CD4-positive, alpha-beta T cell treated with Interleukin-21 for 1 hour (primary cell): ENCODE results near the gene CD276.

Source experiments
- DNase-seq: peaks from one replicate; pipeline ENCODE4 v3.0.0-alpha.2; 2020

The CD276 gene

DNA sequence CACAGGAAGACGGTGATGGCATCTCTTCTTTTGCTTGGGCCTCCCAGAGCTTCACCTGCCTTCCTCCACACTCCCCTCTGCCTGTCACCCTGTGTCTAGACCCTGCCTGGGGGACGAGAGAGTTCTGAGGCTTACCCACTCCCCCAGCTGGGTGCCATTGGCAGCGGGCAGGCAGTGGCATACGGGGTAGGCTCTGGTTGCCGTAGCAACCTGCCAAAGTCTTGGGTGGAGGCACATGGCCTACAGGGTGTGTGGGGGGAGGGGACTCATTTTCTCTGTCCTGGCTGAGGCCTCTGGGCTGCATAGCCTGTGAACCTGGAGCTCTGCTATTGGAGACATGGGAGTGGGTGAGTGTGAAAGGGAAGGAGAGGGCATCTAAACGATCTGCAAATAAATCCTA lies 64.5 kb downstream of the CD276 start:
- DNase-seq = no peak

DNA sequence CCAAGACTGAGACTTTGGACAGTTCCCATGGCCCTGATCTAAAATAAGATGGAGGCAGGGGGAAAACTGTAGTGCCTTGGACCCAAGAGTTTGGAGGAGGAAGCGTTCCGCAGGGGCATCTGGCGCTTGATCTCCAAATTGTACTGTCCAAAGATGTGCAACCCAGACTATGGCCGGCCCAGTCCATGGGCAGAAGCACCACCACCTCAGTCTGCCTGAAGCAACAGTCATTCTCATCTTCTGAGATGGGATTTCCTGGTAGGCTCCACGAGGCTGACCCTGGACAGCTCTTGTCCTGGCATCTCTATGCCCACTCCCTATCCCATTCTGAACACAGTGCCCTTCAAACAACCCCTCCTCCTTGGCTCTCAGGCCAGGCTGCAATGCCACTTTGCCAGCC lies 65.3 kb downstream of the CD276 start:
- no peak for DNase-seq

DNA sequence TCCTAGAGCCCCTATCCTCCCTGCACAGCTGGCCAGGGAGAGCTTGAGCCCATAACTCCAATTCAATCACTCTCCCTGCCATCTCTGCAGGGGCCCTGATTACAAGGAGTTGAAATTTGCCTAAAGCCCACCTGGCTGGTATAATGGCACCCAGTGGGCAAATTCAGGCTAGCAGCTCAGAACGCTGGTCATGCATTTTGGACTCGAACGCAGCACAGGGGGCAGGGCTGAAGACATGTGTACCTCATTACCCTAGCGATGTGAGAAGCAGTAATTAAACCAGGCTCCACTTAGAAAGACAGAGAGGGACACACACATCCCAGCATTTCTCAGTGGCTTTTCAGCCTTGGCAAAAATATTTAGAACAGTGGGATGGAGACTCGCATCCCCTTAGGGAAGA lies 65.8 kb downstream of the CD276 start:
- no peak for DNase-seq

DNA sequence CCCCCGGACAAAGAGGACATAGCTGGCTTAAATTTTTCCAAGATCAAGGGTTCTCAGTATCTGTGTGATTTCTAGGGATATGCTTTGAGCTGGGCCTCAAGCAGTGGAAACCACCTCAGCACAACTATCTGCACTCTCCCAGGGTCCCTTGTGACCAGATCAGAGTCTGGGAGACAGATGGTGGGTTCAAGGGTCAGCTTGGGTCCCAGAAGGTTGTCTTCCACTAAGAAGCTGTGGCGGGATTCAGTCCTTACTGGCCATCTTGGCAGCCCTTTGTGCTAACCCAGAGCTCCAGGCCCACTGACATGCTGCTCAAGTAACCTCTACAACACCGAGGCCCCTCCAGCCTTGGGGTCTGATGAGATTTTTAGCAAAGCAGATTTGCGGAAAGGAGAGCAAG lies 66.3 kb downstream of the CD276 start:
- DNase-seq = no peak

DNA sequence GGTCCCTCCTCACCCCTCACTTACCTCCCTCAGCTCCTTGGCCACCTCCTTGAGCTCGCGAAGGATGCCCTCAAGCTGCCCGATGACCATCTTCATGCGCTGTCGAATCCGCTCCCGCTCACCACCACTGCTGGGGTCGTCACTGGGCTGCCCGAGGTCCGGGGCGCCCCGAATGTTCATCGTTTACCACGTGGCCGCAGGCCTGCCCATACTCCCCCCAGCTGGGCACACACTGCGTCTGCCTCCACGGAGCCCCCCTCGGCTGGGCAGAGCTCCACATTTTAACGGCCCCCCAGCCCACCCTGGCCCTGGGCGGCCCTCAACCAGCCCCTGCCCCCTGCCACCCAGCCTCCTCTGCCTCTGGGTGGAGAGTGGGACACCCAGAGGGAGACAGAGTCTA lies 66.8 kb downstream of the CD276 start:
- DNase-seq = no peak

DNA sequence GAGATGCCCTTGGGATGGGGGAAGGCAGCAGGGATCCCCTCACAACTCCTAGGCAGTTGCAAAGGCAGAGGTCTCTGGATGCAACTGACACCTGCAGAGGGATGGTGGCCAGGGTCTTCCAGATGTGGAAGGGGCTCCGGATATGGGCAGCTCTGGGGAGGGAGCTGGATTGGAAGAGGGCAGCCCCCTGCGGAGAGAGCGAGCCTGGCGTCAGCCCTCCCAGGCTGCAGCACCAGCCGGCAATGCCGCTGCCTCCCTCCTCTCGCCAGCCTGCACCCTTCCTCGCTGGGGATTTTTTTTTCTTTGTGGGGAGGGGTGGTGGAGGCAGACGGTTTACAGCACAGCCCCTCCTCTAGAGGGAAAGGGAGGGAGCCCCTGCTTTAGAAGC lies 67.3 kb downstream of the CD276 start:
- DNase-seq = no peak

DNA sequence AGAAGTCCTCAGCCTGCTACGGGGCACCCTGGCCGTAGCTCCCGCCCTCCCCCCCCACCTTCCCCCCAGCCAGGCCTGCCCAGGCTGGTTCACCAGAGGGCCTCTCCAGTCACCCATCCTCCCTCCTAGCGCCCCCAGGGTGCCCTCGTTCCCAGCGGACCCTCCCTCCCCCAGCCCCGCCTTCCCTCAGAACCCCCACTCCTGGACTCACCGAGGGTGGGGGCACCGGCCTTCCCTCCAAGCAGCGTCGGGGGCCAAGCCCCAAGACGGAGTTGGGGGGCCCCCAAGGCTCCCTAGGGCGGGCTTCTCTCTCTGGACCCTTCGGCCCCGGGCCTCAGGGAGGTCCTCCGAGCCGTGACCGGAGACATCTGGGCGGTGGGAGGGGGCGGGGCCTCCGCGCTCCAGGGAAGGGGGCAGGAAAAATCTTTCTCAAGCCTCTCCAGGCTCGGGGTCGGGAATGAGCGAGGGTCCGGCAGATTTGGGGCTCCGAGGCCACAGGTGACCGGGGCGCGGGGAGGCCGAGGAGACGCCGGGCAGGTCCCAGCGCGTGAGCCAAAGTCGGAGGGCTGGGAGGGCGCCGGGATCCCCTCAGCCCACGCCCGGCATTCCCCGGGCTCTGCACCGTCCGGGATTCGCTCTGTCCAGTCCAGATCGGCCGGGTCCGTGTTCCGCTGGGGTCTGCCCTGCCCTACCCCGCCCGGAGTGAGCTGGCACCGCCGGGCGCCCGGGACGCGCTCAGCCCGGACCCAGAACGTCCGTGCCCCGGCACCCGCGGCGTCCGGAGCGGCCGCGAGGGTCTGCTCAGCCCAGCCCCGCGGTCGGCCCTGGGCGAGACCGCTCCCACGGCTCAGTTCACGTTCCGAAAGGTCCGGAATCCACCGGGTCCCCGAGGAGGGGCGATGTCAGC lies 68.0 kb downstream of the CD276 start:
- no peak for DNase-seq

DNA sequence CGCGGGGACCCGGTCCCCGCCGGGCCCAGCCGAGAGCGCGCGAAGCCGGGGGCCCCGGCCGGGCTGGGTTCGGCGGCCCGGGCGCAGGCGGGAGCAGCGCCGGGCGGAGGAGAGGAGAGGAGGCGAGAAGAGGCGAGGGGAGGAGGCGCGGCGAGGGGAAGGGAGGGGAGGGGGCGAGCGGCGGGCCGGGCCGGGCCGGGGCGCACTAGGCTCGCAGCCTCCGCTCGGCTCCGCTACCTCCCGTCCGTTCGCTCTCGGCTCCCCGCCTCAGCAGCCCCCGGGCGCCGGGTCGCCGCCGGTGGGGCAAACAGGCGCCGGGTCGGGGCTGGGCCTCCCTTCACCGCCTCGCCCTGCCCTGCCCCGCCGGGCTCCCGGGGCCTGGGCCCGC lies 68.6 kb downstream of the CD276 start:
- no peak for DNase-seq

DNA sequence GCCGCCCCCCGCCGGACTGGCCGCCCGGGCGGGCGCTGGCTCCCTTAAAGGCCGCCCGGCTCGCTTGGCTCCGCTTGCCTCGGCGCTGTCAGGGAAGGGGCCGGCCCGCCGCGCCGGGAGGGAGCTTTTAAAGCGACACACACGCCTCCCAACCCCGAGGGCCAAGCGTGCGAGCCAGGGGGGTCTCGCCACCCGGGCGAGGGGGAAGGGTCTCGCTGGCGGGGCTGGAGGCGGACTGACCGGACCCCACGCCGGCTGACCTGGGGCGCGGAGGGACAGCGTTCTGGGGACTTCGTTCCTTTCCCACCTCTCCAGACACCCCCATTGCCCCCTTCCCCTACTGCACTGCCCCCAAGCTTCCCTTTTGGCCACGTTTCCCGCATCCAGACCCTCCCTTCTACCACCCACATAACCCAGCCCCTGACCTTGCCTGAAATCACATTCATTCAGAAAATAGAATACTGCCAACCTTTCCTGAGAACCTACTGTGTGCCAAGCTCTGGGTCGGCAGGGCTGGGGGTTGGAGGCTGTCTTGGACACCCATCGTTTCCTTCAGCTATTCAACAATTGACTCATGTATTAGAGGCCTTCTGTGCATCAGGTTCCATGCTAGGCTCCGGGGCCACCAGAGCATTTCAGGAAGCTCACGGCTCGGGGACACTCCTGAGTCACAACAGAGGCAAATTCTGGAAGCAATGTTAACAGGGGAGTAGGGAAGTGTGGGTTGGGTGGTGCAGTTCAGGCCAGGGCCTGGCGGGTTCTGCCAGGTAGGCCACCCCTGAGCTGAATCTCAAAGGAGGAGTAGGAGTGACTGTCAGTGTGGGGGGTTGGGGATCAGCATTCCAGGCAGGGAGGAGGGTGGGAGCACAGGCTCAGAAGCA lies 69.3 kb downstream of the CD276 start, which contains the start of gene INSYN1:
Gene INSYN1 (minus strand): TSS at position 102 of the 881 bp plus-strand sequence. CDS start 2,221 bp downstream, outside the sequence.
- DNase-seq = no peak

DNA sequence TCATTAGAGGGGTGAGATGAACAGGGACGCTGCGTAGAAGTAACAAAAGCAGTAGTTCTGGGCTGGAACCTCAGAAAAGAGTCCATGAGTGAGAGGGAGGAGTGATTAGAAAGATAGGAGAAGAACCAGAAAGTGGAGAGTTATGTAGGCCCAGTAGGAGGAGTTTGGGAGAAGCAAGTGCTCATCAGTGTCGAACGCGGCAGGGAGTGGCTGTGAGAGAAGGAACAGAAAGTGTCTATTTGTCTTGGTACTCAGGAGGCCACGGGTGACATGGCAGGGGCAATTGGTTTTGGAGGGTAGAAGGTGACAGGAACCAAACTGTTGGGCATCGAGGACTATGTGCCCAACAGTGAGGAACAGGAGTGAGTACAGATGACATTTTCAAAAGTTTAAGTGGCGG lies 70.3 kb downstream of the CD276 start:
- no peak for DNase-seq

DNA sequence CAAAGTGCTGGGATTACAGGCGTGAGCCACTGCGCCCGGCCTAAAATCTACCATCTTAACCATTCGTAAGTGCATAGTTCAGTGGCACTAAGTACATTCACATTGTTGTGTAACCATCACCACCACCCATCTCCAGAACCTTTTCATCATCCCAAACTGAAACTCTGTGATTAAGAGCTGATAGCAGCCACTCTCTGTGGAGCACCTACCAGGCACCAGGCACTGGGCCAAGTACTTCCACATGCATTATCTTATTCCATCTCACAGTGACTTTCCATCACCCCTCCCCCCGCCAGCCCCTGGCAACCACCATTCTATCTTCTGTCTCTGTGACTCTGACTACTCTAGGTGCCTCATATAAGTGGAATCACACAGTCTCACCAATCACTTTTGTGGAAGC lies 71.3 kb downstream of the CD276 start:
- no peak for DNase-seq

DNA sequence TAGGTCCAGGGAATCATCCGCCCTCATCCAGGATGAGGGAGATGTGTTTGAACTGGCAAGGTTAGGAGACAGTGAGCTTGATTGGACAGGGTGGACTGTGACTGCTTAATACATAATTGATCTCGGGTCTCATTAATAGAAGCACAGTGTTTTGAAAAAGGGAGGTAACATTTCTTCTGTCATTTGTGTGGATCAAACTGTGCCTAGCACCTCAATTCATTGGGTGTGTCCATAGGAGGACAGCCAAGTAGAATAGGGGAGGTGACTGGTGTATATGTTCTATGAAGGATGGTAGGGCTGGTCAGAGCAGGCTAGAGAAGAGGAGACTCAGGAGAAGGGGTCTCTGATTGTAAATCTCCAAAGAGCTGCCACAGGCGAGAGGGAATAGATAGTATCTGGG lies 71.8 kb downstream of the CD276 start:
- no peak for DNase-seq

DNA sequence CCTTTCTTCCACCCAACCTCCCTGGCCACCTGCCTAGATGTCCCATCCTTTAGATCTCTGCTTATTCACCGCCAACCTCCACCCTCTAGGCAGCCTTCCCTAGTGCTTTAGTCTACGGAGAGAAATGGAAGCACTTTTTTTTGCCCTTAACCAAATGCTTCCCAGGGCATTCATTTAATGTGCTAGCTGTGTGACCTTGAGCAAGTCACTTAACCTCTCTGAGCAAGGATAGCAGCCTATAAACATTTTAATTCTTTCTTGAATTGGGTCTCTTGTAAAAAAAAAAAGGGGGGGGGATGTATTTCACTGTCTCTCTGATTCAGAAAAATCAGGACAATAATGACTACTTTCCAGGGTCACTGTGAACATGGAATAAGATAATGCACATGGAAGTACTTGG lies 72.2 kb downstream of the CD276 start:
- no peak for DNase-seq

DNA sequence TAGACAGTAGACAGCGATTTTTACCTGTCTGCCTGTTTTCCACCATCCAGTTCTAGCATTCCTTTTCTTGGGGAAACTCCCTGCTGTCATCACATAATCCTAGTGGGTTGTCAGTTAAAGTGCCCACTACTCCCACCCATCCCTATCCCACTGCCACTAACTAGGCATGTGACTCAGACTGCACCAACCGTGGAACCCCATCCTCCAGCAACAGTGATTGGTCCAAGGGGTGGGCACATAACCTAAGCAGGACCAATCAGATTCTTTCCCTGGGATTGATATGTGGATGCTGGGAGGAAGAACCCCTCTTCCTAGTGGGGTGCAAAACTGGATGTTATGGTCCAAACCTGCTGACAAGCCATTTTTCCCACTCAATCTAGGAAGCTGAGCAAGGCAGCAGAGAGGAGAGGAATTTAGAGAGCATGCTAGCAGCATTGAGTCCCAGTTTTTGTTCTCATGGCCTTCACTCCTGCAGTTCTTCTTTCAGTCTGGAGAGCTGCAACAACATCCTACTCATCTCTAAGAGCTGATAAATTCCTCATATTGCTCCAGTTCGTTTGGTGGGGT lies 72.8 kb downstream of the CD276 start:
- no peak for DNase-seq

DNA sequence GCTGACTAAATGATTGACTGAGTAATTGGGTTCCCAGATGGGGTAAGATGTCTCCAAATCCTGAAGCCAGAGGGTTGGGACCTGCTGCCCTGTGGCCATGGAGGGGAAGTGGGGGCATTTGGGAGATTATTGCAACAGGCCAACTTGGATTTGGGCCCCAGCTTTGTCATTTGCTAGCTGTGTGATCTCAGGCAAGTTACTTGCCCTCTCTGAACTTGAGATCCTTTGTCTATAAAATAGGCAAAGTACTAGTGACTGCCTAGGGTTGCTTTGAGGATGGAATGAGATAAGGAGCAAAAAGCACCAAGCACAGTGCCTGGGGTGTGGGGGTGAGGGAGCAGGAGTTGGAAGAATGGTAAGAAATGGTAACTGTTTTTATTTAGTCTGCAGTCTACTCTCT lies 73.4 kb downstream of the CD276 start:
- no peak for DNase-seq

DNA sequence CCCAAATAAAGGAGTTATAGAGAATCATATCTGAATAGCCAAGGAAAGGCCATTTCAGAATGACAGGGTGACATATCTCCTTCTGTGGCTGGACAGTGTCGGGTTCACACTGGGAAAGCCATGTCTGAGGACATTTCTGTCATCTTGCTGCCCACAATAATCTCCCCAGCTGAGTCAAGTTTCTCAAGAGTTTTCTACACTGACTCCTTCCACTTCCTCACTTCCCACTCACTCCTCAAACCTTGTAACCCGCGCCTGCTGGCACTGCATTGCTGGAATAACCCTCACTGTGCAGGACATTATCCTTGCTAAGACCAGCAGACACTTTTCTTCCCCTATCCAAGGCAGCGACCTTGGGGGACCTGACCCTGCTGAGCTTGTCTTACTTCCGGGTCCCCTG lies 74.3 kb downstream of the CD276 start:
- no peak for DNase-seq

DNA sequence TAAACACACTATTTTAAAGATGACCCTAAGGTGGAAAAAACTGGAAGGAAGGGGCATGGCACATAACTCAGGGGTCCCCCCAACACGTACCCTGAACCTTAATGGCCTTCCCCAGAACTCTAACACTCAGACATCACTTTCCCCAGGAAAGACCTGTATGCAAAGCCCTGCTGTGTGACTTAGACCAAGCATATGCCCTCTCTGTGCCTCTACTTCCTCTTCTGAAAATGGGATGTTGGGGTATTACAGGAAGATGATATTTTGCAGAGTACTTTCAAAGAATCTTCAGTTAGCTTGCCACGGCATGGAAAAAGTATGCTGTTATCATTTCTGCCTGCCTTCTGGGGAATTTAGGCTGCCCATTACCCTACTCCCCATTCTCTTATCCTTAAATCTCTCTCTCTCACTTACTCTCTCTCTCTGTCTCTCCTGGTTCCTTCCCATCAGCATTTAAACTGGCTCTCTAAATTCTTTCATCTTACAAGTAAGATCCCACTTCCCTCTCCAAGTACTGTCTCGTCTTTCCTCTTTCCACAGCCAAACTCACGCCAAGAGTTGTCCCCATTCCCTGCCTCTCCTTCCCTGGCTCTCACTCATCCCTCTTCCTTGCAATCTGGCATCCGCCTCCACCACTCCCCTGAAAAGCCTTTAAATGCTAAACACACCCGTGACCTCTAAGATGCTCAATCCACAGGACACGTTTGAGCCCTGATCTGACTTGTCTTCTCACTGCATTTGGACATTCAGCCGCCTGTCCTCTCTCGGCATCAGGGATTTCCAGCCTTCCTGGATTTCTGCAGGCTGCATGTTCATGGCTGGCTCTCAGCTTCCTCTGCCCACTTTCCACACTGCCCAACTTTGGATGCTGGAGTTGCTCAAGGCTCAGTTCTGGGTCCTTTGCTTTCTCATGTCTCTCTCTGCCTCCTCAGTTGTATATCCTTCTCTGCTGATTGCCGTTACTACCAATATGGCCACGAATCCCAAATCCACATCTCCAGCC lies 76.4 kb downstream of the CD276 start:
- DNase-seq = no peak

DNA sequence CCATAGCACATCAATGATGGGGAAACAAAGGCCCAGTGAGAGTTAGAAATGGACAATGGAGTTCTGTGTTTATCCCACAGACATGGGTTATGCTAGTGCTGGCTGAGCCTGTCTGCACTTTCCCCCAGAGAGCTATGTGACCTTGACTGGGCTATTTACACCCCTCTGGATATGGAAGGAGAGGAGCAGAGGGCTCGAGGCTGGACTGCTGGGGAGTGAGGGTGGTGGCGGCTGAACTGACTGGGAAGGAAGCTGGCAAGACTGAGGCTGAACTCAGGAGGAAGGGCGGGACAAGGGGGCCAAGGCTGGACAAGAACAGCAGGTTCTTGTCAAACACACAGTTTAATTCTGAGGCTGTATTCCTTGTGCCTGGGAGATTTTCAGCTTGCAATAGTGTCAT lies 79.7 kb downstream of the CD276 start:
- DNase-seq = no peak
